ENCODE data around the gene ALKBH3.

DNA sequence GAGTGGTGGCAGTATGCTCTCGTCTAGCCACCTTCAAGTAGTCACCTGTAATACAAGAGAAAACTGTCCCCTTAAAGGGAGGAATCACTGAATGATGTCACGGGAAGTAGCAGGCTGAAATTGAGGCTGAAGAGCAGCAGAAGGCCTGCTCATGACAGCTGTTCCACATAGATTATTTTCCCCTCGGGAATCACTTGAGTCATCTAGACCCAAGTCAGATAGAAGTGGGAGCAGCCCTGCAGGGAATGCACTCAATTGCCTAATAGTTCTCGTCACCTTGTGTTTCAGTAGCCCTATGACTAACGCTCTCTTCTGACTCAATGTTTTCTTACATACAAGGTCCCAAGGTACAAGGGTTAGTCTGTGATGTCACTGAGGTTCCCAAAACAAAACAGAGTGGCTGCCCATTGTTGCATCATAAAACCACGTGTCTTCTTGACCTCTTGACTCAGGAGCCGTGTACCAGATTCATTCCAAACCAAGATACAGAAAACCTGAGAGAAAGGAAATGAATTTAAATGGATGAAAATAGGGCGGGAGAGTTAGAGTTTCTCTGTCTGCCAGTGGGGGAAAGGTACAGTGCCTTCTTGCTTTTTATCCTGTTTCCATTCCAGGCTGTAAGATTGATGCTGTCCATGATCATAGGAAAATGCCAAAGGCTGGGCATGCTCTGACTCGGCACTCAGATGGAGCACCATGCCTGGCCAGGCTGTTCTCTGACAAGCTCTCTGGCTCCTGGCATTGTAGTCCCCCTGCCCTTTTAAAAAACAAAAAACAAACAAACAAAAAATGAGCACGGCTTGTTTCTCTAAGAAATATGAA is 40.2 kb downstream of the ALKBH3 start:
- TF ChIP-seq, protein P1, sequence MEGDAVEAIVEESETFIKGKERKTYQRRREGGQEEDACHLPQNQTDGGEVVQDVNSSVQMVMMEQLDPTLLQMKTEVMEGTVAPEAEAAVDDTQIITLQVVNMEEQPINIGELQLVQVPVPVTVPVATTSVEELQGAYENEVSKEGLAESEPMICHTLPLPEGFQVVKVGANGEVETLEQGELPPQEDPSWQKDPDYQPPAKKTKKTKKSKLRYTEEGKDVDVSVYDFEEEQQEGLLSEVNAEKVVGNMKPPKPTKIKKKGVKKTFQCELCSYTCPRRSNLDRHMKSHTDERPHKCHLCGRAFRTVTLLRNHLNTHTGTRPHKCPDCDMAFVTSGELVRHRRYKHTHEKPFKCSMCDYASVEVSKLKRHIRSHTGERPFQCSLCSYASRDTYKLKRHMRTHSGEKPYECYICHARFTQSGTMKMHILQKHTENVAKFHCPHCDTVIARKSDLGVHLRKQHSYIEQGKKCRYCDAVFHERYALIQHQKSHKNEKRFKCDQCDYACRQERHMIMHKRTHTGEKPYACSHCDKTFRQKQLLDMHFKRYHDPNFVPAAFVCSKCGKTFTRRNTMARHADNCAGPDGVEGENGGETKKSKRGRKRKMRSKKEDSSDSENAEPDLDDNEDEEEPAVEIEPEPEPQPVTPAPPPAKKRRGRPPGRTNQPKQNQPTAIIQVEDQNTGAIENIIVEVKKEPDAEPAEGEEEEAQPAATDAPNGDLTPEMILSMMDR (IDR thresholded peaks at IDR 0.05), result no peak
- no peak for TF ChIP-seq POLR2A (IDR thresholded peaks at IDR 0.05)
